KG1 (cell line): ENCODE results near the gene DEGS1.
"Not testable (repeated sequence)": the region's sequence is repeated elsewhere in the genome, so short reads cannot be mapped to it uniquely, and the experiment has no call there.

Experiments used
- DNase-seq: peaks from one replicate; lab custom pipeline; 2025; lab: John Stamatoyannopoulos, UW

The DEGS1 gene

DNA sequence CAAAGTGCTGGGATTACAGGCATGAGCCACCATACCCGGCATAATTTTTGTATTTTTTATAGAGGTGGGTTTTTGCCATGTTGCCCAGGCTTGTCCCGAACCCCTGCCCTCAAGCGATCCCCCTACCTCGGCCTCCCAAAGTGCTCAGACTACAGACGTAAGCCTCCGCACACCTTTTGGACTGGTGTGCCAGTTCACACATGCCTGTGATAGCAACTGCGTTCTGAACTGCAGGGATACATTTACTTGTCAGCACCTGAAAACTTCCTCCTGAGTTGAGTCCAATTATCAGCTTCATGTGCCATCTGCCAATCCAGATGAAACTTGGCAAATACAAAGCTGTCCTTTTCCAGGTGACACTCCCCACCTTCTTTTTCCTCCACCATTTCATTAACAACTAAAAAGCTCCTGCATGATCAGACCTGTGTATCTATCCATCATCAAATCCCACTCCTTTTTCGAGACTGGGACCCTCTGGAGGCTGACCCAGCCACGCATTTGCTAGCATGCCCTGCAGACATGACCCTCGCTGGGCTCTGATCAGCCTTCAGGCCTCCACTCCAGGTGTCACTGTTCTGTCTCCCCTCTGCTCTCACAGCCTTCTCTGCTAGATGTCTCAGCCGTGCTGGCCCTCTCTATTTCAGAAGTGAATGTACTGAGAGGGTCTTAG lies 2.1 kb upstream of the DEGS1 start:
- DNase-seq, result no peak

DNA sequence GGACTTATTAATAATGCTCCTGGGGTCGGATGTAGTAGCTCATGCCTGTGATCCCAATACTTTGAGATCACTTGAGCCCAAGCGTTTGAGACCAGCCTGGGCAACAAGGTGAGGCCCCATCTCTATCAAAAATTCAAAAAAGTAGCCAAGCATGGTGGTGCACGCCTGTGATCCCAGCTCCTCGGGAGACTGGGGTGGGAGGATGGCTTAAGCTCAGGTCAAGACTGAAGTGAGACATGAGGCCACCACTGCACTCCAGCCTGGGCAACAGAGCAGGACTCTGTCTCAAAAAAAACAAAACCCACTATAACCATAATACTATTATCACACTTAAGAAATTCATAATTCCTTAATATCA lies 1.6 kb upstream of the DEGS1 start:
- no peak for DNase-seq

DNA sequence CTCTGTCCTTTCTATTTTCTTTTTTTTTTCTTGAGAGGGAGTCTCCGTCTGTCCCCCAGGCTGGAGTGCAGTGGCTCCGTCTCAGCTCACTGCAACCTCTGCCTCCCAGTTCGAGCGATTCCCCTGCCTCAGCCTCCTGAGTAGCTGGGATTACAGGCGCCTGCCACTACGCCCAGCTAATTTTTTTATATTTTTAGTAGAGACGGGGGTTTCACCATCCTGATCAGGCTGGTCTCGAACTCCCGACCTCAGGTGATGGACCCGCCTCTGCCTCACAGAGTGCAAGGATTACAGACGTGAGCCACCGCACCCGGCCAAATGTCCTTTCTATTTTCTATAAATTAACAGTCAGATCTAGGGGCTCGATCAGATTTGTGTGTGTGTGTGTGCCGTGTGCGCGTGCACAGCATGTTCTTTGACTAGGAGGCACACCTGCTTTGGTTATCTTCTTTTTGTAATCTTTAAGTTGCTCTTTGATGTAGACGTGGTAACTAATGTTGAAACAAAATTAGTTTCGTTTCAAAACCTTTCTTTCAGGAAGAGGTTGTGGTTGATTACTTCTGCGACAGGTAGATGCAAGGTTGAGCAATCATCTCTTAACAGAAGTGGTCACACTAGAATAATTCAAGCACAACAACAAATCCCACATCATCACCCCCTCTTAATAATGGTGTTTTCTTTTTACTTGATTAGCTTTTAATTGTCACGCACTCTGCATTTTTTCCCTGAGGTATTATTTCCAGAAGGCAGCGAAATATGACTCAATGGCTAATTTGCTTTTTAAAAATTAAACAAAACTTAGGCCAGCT lies 779 bp upstream of the DEGS1 start:
- DNase-seq, result peak; percentile 60

DNA sequence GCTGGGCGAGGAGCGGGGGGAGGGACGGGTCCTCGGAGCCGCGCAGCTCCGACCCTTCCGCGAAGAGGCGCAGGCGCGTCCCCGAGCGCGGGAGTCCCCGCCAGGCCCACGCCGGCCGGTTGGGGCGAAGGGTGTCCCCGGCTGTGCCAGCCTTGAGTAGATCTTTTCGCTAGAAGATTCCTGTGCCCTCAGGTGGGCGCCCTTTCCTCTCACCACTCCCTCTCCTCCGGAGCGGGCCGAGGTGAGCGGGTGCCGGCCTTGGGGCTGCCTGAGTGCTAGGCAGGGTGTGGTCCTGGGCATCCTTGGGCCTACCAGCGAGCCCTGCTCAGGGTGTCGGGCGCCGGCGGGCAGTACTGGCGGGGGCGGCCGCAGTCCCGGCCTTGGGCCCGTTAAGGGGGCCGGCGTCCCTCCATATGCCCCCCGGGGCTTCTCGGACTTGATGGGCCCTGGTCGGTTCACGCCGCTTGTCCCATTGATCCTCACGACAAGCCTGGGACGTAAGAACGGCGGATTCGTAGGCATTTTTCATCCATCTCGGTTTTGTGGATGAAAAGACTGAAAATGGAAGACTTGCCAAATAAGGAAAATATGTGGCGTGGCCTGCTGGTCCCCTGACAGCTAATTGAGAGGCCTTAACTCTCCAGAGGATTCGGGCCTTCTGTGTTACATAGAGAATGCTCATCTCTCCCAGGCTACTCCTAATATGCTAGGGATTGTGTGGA lies 712 bp downstream of the DEGS1 start:
- DNase-seq, result peak; percentile 68

DNA sequence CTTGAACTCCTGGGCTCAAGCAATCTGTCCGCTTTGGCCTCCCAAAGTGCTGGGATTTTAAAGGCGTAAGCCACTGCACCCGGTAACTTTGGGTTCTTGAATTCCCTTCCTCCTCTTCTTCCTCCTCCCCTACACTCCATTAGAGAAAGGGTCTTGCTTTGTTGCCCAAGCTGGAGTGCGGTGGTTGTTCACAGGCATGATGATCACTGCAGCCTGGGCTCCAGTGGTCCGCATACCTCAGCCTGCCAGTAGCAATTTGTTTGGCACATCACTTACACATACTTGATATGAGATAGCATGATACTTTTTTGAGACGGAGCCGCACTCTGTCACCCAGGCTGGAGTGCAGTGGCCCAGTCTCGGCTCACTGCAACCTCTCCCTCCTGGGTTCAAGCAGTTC lies 2.2 kb downstream of the DEGS1 start:
- DNase-seq, result no peak

DNA sequence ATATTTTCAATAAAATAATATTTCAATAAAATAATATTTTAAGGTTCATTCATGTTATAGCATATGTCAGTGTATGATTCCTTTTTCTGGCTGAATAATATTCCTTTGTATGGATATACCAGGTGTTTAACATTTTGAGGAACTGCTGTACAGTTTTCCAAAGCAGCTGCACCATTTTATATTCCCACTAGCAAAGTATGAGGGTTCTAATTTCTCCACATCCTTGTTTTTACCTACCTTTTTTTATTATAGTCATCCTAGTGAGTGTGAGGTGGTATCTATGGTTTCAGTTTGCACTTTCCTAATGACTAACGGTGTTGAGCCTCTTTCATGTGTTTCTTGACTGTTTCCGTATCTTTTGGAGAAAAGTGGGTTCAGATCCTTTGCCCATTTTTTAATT lies 5.2 kb downstream of the DEGS1 start:
- no peak for DNase-seq

DNA sequence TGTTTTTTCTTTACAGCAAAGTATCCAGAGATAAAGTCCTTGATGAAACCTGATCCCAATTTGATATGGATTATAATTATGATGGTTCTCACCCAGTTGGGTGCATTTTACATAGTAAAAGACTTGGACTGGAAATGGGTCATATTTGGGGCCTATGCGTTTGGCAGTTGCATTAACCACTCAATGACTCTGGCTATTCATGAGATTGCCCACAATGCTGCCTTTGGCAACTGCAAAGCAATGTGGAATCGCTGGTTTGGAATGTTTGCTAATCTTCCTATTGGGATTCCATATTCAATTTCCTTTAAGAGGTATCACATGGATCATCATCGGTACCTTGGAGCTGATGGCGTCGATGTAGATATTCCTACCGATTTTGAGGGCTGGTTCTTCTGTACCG lies 6.5 kb downstream of the DEGS1 start:
- no peak for DNase-seq

DNA sequence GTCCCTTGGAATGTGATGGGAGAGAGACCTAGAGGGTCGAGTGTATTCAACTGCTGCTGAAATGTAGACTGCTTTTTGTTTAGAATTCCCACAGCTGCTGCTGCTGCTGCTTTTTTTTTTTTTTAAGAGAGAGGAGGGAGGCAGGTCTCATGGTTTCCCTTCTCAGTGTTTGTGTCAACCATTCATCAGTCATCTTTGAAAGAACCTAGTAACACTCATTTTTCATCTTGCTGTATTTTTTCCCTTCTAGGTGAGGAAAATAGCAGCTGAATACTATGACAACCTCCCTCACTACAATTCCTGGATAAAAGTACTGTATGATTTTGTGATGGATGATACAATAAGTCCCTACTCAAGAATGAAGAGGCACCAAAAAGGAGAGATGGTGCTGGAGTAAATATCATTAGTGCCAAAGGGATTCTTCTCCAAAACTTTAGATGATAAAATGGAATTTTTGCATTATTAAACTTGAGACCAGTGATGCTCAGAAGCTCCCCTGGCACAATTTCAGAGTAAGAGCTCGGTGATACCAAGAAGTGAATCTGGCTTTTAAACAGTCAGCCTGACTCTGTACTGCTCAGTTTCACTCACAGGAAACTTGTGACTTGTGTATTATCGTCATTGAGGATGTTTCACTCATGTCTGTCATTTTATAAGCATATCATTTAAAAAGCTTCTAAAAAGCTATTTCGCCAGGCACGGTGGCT lies 9.2 kb downstream of the DEGS1 start:
- DNase-seq, result no peak

DNA sequence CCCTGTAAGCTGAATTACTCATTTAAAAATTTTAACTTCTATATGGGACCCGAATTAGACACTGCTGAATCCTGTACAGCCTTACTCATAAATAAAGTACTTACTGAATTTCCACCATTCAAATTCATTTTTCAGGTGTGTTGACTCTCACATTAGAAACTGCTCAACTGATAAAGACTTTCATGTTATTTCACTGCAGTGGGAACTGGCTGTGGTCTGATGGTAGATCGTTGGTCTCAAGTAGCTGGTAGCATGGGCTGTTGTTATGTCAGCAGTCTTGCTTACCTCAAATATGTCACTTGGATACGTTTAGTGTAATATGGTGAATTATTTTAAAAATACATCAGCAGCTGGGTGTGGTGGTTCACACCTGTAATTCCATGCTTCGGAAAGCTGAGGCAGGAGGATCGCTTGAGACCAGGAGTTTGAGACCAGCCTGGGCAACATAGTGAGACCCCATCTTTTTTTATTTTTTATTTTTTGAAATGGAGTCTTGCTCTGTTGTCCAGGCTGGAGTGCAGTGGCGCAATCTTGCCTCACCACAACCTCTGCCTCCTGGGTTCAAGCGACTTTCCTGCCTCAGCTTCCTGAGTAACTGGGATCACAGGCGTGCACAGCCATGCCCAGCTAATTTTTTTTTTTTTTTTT lies 10.4 kb downstream of the DEGS1 start:
- DNase-seq, result no peak

DNA sequence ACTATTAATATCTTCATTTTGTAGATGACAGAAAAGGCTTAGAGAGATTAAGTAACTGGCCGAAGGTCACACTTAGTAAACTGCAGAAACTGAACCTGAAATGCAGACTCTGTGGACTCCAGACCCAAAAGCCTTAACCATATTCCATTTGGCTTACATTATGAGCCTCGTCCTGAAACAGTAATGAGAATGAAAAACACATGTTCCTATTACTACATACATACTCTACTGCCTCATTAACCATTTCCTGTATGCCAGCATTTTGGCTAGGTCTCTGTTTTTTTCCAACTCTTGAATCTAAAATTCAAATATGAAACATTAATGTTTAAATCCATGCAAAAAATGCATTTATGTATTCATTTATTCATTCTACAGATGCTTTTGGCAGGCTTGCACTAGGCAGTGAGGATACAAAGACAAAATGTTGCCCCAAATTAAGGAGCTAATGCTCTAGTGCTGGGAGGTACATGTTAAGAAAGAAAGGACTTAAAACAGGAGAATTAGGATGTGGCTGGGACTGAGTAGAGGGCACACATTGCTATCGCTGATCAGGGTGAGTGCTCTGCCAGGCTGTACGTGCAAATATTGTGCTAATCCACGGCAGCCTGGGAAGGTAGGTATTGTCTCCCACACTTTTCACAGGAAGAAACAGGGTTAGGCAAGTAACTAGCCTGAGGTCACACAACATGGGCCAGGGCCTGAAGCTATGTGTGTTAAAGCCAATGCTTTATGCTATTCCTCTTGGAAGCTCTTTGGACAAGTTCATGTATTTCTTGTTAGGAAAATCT lies 14.0 kb downstream of the DEGS1 start:
- DNase-seq, result no peak

DNA sequence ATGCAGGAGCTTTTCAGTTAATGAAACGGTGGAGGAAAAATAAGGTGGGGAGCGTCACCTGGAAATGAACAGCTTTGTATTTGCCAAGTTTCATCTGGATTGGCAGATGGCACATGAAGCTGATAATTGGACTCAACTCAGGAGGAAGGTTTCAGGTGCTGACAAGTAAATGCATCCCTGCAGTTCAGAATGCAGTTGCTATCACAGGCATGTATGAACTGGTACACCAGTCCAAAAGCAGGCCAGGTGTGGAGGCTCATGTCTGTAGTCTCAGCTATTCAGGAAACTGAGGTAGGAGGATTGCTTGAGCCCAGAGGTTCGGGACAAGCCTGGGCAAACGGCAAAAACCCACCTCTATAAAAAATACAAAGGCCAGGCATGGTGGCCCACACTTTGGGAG lies 15.5 kb downstream of the DEGS1 start:
- DNase-seq, result no peak

DNA sequence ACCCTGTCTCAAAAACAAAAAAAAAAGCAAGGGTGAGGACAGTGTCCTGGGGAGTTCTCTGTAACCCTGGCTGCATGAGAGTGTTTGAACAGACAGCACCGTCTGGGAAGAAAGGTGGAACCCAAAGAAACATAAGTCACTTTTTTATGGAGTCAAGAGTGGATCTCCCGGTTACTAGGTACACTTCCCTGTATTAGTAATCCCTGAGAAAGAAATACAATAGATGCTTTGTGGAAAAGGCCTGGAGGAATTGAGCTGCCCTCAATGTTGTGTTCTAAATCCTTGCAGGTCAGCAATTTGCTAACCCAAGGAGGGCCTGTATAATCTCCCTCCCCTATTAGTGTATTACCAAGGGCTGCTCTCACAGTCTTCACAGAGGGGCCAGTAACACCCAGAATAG lies 16.6 kb downstream of the DEGS1 start:
- DNase-seq, result no peak

DNA sequence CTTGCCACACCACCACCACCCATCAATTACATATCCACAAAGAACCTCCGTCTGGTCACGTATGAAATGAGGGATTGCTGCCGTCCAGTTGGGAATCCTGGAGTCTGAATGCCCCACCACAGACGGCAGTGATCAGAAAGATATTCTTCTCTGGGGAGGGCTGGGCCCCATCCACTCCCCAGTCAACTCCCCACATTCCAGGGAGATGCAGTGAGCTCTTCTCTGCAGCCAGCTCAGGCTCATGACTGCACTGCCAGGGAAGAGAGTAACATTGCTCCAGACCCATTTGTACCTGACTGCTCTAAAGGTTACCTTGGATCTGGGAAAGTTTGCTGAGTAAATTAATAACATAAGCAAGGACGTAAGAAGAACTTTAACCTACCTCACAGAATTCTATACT lies 18.3 kb downstream of the DEGS1 start:
- no peak for DNase-seq

DNA sequence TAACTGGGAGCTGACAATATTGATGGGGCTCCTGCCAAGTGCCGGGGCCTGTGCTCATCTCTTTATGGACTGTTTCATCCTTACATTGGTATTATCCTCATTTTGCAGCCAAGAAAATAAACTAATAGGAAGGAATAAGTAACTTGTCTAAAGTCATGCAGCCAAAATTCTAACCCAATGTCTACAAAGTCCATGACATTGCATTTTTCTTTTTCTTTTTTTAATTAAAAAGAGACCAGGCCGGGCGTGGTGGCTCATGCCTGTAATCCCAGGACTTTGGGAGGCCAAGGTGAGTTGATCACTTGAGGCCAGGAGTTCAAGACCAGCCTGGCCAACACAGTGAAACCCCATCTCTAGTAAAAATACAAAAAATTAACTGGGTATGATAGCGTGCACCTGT lies 18.8 kb downstream of the DEGS1 start:
- DNase-seq, result no peak

DNA sequence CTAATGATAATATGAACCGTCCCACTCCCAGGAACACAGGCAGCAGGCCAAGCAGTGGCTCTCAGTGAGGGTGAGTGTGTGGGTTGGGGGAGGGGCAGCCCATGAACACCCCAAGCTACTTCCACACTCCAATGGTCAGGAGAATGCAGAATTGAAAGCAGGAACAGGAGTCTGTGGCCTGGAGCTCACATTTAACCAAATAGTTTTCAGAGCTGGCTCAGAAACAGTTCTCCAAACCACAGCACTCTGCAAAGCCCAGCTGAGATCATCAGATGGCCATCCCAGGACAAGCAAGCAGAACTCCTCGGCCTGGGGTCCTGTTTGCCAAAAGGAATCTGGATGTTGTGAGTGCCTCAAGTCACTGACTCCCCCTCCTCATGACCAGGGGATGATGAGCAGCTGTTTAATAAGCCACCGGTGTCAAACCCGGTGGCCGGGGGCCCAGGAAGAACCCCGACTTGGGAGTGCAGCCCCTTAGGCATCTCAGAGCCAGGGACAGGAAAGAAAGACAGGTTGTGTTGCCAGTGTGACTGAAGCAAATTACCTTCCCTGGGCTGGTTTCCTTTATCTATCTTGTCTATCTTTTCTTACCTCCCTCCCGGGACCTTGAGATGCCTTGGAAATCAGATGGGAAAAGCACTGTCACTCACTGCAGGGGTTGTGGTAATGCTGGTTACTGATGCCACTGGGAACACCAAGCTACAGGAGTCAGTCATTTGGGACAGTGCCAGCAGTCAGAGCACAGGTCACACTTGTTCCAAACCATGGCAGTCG lies 20.4 kb downstream of the DEGS1 start:
- no peak for DNase-seq

DNA sequence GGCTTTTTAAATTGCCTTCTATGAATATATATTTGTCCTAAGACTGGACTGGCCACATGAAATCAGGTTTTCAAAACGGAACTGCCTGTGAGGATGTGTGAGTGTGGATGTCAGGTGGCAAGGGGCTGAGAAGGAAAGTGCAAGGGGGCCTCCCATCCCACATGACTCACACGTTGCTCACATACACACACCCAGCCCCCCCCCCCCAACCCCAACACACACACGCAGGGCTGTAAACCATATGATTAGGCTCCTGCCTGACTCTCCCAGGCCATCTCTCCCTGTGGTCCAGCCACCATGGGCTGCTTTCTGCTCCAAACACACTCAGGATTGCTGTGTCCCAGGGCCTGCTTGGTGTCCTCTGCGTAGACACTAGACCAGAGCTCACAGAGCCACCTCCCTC lies 22.4 kb downstream of the DEGS1 start:
- peak; percentile 36 for DNase-seq

DNA sequence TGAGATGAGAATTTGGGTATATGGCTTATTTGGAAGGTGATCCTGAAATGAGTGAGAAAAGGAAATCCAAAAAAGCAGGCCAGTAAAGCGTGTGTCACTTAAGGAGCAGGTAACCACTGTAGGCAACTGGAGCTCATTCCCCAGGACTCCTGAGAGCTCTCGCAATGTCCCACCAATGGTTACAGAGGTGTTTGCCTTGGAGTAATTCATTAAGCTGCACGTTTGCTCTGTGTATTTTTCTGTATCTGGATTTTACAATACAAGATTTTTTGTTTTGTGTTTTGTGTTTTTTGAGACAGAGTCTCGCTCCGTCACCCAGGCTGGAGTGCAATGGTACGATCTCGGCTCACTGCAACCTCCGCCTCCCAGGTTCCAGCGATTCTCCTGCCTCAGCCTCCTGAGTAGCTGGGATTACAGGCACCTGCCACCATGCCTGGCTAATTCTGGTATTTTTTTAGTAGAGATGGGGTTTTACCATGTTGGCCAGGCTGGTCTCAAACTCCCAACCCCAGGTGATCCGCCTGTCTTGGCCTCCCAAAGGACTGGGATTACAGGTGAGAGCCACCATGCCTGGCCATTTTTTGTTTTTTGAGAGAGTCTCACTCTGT lies 23.0 kb downstream of the DEGS1 start:
- DNase-seq, result not testable (repeated sequence)

DNA sequence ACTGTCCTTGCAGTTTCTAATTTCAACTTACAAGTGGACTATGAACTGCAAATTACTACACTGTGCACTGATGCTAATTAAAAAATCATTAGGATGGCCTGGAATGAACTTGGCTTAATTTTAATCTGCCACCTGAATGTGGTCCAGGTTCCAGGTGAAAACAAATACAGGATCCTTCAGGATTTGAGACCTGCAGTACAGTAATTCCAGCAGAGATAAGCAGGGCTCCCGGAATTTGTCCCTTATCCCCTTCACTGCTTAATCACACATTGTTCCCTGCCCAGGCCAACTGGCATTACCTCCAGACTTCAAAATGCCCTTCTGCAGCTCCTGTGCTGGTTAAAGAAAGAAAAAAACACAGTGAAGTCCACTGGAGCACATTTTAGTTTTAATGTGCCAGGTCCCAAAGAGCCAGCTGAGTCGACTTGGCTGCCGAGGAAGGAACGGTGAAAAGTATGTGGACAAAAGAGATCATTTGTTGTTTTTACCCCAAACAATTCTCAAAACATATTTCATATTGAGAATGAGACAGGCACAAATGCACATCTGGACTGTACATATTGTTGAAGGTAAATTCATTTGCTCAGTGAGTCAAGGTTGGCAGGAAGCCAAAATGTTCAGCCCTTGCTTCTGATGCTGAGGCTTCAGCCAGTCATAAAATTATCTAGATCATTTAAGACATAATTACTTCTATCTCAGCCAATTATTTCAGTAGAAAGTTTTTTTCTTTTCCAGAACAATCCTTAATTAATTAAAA lies 28.3 kb downstream of the DEGS1 start:
- DNase-seq, result no peak

DNA sequence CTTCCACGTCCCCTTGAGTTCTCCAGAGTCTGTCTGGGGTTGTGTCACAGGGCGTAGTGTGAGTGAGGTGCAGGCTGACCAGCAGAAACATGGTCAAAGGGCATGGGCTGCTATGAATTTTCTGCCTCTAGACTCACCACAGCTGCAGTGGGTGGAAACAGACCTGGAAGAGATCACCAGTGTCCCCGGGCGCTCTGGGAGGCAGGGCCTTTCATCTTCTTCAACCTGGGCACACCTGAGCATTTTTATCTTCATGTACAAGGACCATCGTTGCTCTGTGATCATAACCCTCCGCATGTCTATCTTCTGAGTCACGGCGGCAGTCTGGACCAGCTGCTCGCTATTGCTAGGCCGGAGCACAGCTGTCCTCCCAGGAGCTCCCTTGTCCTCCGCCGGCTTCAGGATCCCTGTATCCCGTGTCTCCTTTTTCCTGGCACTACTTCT lies 29.6 kb downstream of the DEGS1 start:
- DNase-seq, result no peak
